ENCODE measurements around the gene ARHGAP22.

The ARHGAP22 gene

DNA sequence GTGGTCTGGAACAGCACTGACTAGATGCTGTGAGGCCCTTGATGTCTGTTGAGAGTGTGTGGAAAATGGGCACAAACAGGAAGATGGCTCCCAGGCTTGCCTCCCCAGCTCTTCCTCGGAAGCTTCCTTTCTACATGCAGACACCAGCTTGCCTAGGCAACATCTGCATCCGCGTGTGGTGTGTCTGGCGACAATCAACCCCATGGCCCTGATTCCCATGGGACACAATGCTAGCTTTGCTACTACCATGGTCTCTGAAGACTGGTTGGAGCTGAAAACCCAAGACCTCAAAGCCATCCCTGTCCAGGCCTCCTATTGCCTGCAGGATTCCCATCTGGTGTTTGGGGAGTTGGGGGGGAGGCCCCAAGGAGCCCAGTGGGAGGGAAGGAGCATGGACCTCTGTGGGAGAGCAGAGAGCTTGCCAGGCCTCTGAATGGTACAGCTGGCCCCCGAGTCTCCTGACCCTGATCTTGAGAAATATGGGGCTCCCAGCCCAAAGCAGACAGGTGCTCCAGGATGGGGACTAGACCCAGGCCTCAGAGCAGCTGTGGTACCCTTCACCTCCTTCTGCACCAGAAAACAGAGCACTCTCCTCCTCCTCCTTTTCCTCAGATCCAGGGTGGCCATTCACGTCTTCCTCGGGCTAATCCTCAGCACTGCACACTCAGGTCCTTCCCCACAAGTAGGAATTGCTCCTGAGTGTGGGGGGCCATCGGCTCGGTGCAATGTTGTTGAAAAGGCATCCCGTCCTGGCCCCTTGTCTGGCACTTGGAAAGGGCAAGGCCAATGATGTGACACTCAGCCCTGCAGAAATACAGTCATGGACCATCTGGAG lies 57.6 kb downstream of the ARHGAP22 start:
- H3K36me3 ChIP-seq (replicated peaks; ENCODE audit: insufficient read depth, low read length) = no peaks in the 10 kb centered on the region
- H4K20me1 ChIP-seq (ENCODE audit: insufficient read depth, low read length) = no peaks in the 10 kb centered on the region
- H3K9me2 ChIP-seq (replicated peaks; ENCODE audit: insufficient read depth, low read length) = no peaks in the 10 kb centered on the region
- no peaks in the 10 kb centered on the region for H3F3A ChIP-seq (ENCODE audit: insufficient read depth, low read length)
- no peak overlapping the region for H3K9ac ChIP-seq (ENCODE audit: low read length)
- H3K4me2 ChIP-seq (ENCODE audit: low read depth, low read length) = no peak overlapping the region
- H2AFZ ChIP-seq (ENCODE audit: low read length) = no peak overlapping the region
- no peak overlapping the region for H3K4me3 ChIP-seq (ENCODE audit: low read length)
- H3K79me2 ChIP-seq (ENCODE audit: low read length) = no peaks in the 10 kb centered on the region
- H3K27ac ChIP-seq (ENCODE audit: low read length) = no peak overlapping the region
- no peaks in the 10 kb centered on the region for H3K9me3 ChIP-seq (replicated peaks; ENCODE audit: insufficient read depth, low read length)
- no peak for DNase-seq
- 0 out of 2 replicates have a peak, but pooled peaks cover 8% of the 10 kb centered on the region for H3K4me1 ChIP-seq (ENCODE audit: low read length)
- H3K27me3 ChIP-seq (replicated peaks; ENCODE audit: insufficient read depth, low read length) = no peaks in the 10 kb centered on the region
- TF ChIP-seq EZH2phosphoT487 (IDR thresholded peaks at IDR 0.05; ENCODE audit: low read length) (no peak), EZH2 (optimal IDR thresholded peaks at IDR 0.05; ENCODE audit: low read depth, low read length) (no peak)
- TF ChIP-seq, protein P1, sequence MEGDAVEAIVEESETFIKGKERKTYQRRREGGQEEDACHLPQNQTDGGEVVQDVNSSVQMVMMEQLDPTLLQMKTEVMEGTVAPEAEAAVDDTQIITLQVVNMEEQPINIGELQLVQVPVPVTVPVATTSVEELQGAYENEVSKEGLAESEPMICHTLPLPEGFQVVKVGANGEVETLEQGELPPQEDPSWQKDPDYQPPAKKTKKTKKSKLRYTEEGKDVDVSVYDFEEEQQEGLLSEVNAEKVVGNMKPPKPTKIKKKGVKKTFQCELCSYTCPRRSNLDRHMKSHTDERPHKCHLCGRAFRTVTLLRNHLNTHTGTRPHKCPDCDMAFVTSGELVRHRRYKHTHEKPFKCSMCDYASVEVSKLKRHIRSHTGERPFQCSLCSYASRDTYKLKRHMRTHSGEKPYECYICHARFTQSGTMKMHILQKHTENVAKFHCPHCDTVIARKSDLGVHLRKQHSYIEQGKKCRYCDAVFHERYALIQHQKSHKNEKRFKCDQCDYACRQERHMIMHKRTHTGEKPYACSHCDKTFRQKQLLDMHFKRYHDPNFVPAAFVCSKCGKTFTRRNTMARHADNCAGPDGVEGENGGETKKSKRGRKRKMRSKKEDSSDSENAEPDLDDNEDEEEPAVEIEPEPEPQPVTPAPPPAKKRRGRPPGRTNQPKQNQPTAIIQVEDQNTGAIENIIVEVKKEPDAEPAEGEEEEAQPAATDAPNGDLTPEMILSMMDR (IDR thresholded peaks at IDR 0.05; ENCODE audit: low read length) = no peak

DNA sequence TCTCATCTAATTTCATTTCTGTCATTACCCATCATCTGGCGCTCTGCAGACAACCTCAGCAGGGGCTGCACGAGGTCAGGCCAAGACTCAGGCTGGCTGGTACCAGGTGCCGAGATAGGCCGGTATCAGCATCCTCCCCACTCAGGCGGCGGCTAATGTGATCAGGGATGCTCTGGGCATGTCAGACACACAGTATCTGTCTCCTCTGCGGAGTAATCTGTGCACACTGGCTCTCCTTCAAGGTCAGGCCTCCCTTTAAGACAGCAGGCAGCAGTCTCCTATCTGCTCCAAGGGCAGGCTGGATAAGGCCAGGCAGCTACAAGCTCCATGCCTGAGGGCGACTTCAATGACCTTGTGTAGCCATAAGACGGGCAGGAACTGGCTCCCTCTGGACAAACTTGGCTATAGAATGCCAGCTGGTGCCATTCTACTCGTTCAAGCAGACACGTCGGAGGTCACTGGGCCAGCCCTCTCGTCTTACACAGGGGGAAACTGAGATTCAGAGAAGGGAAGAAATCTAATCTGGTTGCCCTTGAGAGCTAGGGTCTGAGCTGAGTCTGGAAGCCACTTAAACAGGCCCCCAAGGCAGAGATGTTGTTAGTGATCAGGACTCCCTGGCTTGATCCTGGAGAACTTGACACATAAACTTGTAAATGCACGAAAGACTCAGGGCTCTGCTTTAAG lies 59.3 kb downstream of the ARHGAP22 start:
- TF ChIP-seq, protein P1 (IDR thresholded peaks at IDR 0.05; ENCODE audit: low read length) = no peak
- TF ChIP-seq EZH2 (optimal IDR thresholded peaks at IDR 0.05; ENCODE audit: low read depth, low read length) (no peak), EZH2phosphoT487 (IDR thresholded peaks at IDR 0.05; ENCODE audit: low read length) (no peak)
- Histone ChIP-seq H3K9me2 (replicated peaks; ENCODE audit: insufficient read depth, low read length) (no peaks in the 10 kb centered on the region), H3K4me1 (ENCODE audit: low read length) (no peaks in the 10 kb centered on the region)

GRCh38 chr10:48543182-48543844 lies 61.6 kb downstream of the ARHGAP22 start:
- Histone ChIP-seq H3K27ac (ENCODE audit: low read length) (no peak overlapping the region), H4K20me1 (ENCODE audit: insufficient read depth, low read length) (no peaks in the 10 kb centered on the region), H3F3A (ENCODE audit: insufficient read depth, low read length) (no peaks in the 10 kb centered on the region), H3K9me3 (replicated peaks; ENCODE audit: insufficient read depth, low read length) (no peaks in the 10 kb centered on the region), H3K4me2 (ENCODE audit: low read depth, low read length) (no peak overlapping the region), H3K27me3 (replicated peaks; ENCODE audit: insufficient read depth, low read length) (no peaks in the 10 kb centered on the region), H3K4me1 (ENCODE audit: low read length) (no peaks in the 10 kb centered on the region), H2AFZ (ENCODE audit: low read length) (no peak overlapping the region), H3K4me3 (ENCODE audit: low read length) (no peak overlapping the region), H3K9ac (ENCODE audit: low read length) (no peak overlapping the region), H3K79me2 (ENCODE audit: low read length) (no peaks in the 10 kb centered on the region), H3K9me2 (replicated peaks; ENCODE audit: insufficient read depth, low read length) (no peaks in the 10 kb centered on the region), H3K36me3 (replicated peaks; ENCODE audit: insufficient read depth, low read length) (no peaks in the 10 kb centered on the region)
- no peak for TF ChIP-seq EZH2phosphoT487 (IDR thresholded peaks at IDR 0.05; ENCODE audit: low read length)
- TF ChIP-seq, protein P1 (IDR thresholded peaks at IDR 0.05; ENCODE audit: low read length) = no peak
- DNase-seq = no peak

More for the DNA sequence above, 59.3 kb downstream of the ARHGAP22 start:
- H3K27me3 ChIP-seq (replicated peaks; ENCODE audit: insufficient read depth, low read length) = no peaks in the 10 kb centered on the region
- no peak for DNase-seq
- no peaks in the 10 kb centered on the region for H3K9me3 ChIP-seq (replicated peaks; ENCODE audit: insufficient read depth, low read length)
- H3F3A ChIP-seq (ENCODE audit: insufficient read depth, low read length) = no peaks in the 10 kb centered on the region
- H3K4me2 ChIP-seq (ENCODE audit: low read depth, low read length) = no peak overlapping the region
- no peak overlapping the region for H2AFZ ChIP-seq (ENCODE audit: low read length)
- H3K36me3 ChIP-seq (replicated peaks; ENCODE audit: insufficient read depth, low read length) = no peaks in the 10 kb centered on the region
- H3K9ac ChIP-seq (ENCODE audit: low read length) = no peak overlapping the region
- H4K20me1 ChIP-seq (ENCODE audit: insufficient read depth, low read length) = no peaks in the 10 kb centered on the region
- H3K79me2 ChIP-seq (ENCODE audit: low read length) = no peaks in the 10 kb centered on the region
- H3K27ac ChIP-seq (ENCODE audit: low read length) = no peak overlapping the region
- H3K4me3 ChIP-seq (ENCODE audit: low read length) = no peak overlapping the region

All from MM.1S (cell line).